Endometrial microvascular endothelial cells (primary cell): Measurements from ENCODE around the gene SPTBN1. TPM values are rescaled to one million over a fixed set of nuclear protein-coding genes. Genes with fewer than 3 reads are reported as not detected.
"Not testable (repeated sequence)": the region's sequence is repeated elsewhere in the genome, so short reads cannot be mapped to it uniquely, and the experiment has no call there.

Experiments
- in situ Hi-C: cut with HindIII; loops from 2 replicates; pipeline ENCODE4 v1.10.0; 2017; ENCODE audit warnings: low sequenced_read_pairs, low pct_unique_long_range_greater_than_20kb; ENCODE audit errors: inconsistent ontology term
- total RNA-seq: library from RNA; depleted of rRNA; stranded (reverse); fragments of >200 nt; gene quantifications from one replicate; pipeline ENCODE4 v1.2.3, GENCODE V29; 2015; ENCODE audit errors: inconsistent ontology term

SPTBN1 gene
- total RNA-seq, 1 donor from 2014 or later, result 200 TPM

GRCh38 chr2:54518430-54518829 is 62.3 kb downstream of the SPTBN1 start:
- in situ Hi-C loops, result no loop called here

DNA sequence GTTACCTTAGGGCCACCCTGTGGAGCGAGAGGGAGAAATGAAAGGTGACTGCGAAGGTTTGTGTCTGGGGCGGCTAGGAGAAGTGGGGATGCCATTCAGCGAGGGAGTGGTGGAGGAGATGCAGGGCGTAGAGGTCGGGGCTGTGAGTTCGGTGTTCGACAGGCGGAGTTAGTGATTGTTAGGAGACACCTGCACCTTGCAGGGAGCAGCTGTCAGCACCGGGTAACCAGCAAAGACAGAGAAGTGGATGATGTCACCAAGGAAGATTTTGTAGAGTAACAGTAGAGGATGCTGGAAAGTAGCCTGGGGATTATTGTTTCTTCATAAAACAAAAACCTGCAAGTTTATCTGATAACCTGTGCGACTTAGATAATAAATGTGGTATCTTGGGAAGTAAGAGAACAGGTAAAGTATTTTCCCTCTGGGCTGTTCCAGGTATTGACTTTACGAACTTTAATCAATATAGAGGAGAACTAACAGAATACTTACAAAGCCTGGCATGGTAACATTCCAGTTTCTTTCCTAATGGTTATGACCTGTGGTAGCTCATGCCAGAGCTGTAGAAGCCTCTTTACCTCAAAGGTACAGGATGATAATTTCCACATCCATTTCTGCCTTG is 63.8 kb downstream of the SPTBN1 start:
- in situ Hi-C loops, result no loop called here

GRCh38 chr2:54520687-54521086 is 64.6 kb downstream of the SPTBN1 start:
- in situ Hi-C loops, result no loop called here

DNA sequence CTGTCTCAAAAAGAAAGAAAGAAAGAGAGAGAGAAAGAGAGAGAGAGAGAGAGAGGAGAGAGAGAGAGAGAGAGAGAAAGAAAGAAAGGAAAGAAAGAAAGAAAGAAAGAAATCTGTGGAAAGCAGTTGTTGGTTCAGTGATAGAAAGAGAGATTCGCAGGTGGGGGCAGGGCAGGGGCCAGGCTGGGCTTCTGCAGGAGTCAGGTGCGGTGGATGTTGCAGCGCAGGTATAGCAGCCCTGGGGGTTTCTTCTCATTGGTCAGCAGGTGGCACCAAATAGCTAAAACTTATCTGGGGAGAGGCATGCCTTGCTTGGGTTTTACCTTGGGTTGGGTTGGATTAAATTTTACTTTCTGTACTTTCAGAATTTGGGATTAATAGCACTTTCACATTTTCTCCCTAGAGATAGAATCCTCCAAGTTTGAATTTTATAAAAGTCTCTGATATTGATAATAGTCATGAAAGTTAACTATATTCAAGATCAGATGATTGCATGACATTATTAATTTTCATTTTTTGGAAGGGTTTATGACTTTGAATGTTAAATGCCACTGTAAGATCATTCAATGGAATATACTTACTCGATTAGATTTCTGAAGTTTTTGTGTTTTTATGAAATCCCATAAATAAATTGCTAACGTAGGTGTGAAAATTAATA is 66.6 kb downstream of the SPTBN1 start:
- in situ Hi-C loops, result no loop called here

DNA sequence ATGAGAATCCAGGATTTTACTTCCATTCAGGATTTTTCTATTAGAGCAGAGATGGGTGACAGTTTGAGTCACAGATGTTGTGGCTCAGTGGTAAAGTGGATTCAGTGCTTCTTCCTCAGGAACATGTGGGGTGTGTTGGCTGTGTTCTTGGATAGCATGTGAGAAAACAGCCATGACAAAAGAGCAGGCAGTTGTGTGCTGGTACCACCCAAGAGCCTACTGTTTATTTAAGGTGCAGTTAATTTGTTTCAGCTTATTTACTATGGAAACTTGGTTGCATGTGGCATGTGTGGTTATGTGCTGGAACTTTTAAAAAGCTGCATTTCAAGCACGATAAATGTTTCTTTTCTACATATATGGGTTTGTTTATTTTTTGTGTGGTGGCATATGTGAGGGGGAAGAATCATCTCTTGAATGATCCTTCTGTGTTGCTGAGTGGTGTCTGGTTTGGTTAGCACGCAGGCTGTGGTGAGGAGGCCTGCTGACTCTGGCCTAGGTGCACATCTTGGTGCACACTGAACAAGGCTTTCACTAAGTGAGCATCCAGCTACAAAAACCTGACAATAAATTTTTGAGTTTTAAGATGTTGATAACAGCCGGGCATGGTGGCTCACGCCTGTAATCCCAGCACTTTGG is 67.3 kb downstream of the SPTBN1 start:
- in situ Hi-C loops, result no loop called here

- in situ Hi-C loops, result no loop called here
These were observed 68.3 kb downstream of the SPTBN1 start for GRCh38 chr2:54524226-54524991.

DNA sequence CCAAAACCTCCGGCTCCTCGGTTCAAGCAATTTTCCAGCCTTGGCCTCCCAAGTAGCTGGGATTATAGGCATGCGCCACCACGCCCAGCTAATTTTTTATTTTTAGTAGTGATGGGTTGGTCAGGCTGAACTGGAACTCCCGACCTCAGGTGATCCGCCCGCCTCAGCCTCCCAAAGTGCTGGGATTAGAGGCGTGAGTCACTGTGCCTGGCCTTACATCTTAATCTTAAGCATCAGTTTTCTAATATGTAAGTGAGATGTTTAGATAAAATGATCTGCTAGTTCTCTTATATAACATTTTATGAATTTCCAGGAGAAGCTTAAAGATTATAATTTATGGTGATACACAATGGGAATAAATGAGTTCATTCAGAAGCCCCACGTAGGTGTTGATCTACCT is 69.2 kb downstream of the SPTBN1 start:
- in situ Hi-C loops, result no loop called here

DNA sequence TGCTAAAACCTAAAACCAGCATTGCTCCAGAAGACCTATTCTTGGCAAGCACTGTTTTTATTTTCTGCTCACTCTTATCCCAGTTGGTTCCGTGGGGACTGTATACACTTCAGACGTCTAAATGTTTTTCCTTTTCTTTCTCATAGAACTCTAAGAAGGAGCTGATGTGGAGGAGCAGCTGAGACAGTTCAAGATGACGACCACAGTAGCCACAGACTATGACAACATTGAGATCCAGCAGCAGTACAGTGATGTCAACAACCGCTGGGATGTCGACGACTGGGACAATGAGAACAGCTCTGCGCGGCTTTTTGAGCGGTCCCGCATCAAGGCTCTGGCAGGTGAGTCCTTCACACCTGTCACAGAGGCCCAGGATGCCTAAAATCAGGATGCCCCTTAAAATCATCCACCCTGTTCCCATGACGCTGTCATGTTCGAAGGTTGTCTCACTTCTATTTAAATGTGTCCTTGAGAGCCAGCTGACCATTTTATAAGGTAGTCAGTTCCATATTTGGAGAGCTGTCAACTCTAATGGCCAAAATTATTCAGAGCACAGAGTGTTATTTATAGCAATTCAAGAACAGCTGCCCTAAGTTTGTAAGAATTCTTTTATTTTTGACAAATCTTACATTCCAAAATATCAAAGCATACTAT is 70.2 kb downstream of the SPTBN1 start:
- in situ Hi-C loops, result no loop called here

GRCh38 chr2:54528311-54528955 is 72.3 kb downstream of the SPTBN1 start:
- in situ Hi-C loops, result no loop called here

GRCh38 chr2:54529518-54529917 is 73.4 kb downstream of the SPTBN1 start:
- in situ Hi-C loops, result not testable (repeated sequence)

DNA sequence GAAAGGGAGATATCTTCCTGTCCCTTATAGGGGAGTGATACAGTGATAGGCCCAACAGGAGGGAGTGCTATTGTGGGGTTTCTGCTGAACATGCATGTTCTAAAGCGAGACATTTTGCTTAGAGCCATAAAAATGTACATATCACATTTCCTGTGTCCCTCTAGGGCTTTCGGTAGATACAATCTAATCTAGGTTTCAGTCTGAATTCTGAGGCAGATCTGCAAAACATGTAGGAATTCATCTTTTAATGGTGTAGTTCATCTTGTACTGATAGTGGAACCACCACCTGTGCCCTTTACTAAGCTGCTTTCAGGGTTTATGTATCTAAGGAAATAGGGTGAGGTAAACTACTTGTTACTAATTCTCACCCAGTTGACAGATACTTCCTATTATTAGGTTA is 73.8 kb downstream of the SPTBN1 start:
- in situ Hi-C loops, result no loop called here

DNA sequence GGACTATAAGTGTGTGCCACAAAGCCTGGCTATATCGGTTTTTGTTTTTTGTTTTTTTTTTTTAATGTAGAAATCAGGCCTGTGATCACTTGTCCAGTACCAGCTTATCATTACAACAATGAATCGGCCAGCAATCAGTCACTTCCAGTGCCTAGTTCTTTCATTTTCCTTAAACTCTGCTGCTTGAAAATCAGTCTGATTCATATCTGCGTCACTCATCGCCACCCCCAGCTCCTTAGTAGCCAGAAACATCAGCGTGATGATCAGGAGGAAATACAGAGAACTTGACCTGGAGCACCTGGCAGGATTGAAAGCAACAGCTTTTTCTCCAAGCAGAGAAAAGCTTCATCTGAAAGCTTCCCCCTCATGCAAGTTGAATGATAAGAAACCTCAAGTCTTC is 75.4 kb downstream of the SPTBN1 start:
- in situ Hi-C loops, result no loop called here

DNA sequence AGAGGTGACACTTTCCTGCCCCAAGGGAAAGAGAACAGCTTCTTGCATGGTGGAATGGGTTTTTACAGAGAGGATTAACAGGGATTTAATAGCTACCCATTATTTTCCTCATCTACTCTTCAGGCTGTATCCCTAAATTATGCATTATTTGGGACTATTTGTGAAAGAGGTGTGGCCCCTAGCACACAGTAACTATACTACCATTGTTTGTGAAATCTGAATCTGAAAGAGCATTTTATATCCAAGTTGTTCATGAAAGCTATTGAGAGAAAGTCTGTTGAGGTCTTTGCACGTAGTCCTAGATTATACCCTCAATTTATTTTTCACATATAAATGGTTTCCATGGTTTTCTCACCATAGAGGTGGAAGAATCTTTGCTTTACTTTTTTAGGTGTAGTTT is 78.1 kb downstream of the SPTBN1 start:
- in situ Hi-C loops, result no loop called here

DNA sequence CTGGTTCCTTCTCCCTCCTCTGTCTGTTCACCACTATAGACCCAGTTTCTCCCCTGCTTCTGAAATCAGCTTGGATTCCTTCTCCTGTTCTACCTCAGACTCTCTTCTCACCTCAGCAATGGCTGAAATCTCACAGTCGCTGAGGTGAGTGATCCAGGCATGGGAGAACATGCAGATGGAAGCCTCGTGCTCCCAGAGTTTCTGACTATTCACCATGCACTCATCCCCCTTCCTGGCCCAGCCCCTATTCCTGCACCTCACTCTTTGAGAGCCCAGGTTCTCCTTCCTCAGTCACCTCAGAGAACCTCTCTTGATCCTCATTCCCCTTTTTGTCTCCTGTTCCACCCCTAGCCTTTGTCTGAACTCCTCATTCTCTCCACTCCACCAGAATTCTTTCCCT is 78.5 kb downstream of the SPTBN1 start:
- in situ Hi-C loops, result no loop called here

DNA sequence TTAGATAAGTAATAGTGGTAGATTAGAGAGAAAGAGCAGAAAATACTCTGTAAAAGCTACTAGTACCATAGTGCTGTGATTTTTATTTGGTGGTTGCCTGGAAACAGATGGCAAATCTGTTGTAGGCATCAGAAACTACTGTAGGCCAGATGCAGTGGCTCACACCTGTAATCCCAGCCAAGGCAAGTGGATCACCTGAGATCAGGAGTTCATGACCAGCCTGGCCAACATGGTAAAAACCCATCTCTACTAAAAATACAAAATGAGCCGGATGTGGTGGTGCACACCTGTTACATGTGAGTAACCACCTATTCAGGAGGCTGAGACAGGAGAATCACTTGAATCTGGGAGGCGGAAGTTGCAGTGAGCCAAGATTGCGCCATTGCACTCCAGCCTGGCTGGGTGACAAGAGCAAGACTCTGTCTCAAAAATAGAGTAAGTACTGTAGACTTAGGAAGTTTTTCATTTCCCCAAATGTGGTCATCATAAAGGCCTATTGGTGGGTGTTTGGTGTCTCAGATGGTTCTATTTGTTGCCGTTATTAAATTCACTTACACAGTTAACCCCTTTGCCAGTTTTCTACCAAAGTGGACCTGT is 79.6 kb downstream of the SPTBN1 start:
- in situ Hi-C loops, result no loop called here

DNA sequence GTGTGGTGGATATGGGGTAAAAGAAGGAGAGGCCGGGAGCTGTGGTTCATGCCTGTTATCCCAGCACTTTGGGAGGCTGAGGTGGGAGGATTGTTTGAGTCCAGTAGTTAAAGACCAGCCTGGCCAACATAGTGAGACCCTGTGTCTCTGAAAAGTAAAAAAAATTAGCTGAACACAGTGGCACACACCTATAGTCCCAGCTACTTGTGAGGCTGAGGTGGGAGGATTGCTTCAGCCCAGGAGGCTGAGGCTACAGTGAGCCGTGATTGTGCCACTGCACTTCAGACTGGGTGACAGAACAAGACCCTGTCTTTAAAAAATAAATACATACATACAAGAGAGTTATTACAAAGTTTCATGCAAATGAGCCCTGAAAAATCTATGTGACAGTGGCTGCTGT is 80.6 kb downstream of the SPTBN1 start:
- in situ Hi-C loops, result no loop called here

GRCh38 chr2:54538537-54538936 is 82.4 kb downstream of the SPTBN1 start:
- in situ Hi-C loops, result no loop called here

- in situ Hi-C loops, result no loop called here
These were observed 83.6 kb downstream of the SPTBN1 start for GRCh38 chr2:54539683-54540082.
